WERI-Rb-1 (cell line): ENCODE data around the gene CASZ1.

Source experiments
- DNase-seq: peaks from one replicate; pipeline ENCODE4 v3.0.0-alpha.2; 2020
- H3K27ac ChIP-seq: fragments of 250-450 bp; sonication (Bioruptor Pico); 2 replicates; pipeline ENCODE4 v1.5.1; 2020; ENCODE audit warnings: mild to moderate bottlenecking, moderate library complexity
- H3K27me3 ChIP-seq: fragments of 250-450 bp; sonication (Bioruptor Pico); 2 replicates; pipeline ENCODE4 v1.5.1; 2021; ENCODE audit warnings: mild to moderate bottlenecking, low read depth, moderate library complexity; ENCODE audit not compliant: insufficient read depth, severe bottlenecking
- H3K36me3 ChIP-seq: fragments of 250-450 bp; sonication (Bioruptor Pico); 2 replicates; pipeline ENCODE4 v1.5.1; 2020; ENCODE audit warnings: mild to moderate bottlenecking, moderate library complexity
- H3K4me3 ChIP-seq: 2 replicates; pipeline ENCODE4 v1.5.1; 2011; ENCODE audit warnings: low read depth, mild to moderate bottlenecking, control low read depth, low read length
- H3K9me3 ChIP-seq: fragments of 250-450 bp; sonication (Bioruptor Pico); 2 replicates; pipeline ENCODE4 v1.5.1; 2021; ENCODE audit warnings: mild to moderate bottlenecking, moderate library complexity; ENCODE audit not compliant: severe bottlenecking
- CTCF ChIP-seq: IDR thresholded peaks from 2 replicates; pipeline ENCODE4 v1.5.1; 2011; ENCODE audit warnings: low read depth, mild to moderate bottlenecking, control low read depth, inconsistent platforms, low read length

CASZ1 gene

GRCh38 chr1:10662090-10662688, 134.3 kb downstream of the CASZ1 start:
- peaks cover 52% of the 10 kb centered on the region for H3K36me3 ChIP-seq
- no peak overlapping the region for H3K4me3 ChIP-seq
- no peaks in the 10 kb centered on the region for H3K9me3 ChIP-seq
- TF ChIP-seq CTCF = no peak
- H3K27me3 ChIP-seq = no peaks in the 10 kb centered on the region
- DNase-seq = no peak
- no peak overlapping the region for H3K27ac ChIP-seq

GRCh38 chr1:10661453-10661852, 135.0 kb downstream of the CASZ1 start:
- H3K27me3 ChIP-seq = no peaks in the 10 kb centered on the region
- no peak for DNase-seq
- H3K36me3 ChIP-seq = peaks cover 55% of the 10 kb centered on the region
- H3K4me3 ChIP-seq = no peak overlapping the region
- no peak for TF ChIP-seq CTCF
- no peak overlapping the region for H3K27ac ChIP-seq
- no peaks in the 10 kb centered on the region for H3K9me3 ChIP-seq

GRCh38 chr1:10659646-10660540, 136.6 kb downstream of the CASZ1 start:
- Histone ChIP-seq H3K9me3 (no peaks in the 10 kb centered on the region), H3K4me3 (no peak overlapping the region), H3K27me3 (no peaks in the 10 kb centered on the region), H3K27ac (no peak overlapping the region), H3K36me3 (peaks cover 66% of the 10 kb centered on the region)
- DNase-seq = no peak
- TF ChIP-seq CTCF = no peak

GRCh38 chr1:10659218-10659617, 137.2 kb downstream of the CASZ1 start:
- no peaks in the 10 kb centered on the region for H3K9me3 ChIP-seq
- no peak for DNase-seq
- no peak for TF ChIP-seq CTCF
- H3K27ac ChIP-seq = no peak overlapping the region
- H3K27me3 ChIP-seq = no peaks in the 10 kb centered on the region
- peaks cover 66% of the 10 kb centered on the region for H3K36me3 ChIP-seq
- H3K4me3 ChIP-seq = no peak overlapping the region

- H3K27me3 ChIP-seq = no peaks in the 10 kb centered on the region
- no peak overlapping the region for H3K4me3 ChIP-seq
- peaks cover 67% of the 10 kb centered on the region for H3K36me3 ChIP-seq
- no peaks in the 10 kb centered on the region for H3K9me3 ChIP-seq
- DNase-seq = no peak
- no peak overlapping the region for H3K27ac ChIP-seq
- TF ChIP-seq CTCF = no peak
Measured at GRCh38 chr1:10658396-10659066, 137.9 kb downstream of the CASZ1 start.
